HCT116 (cell line): ENCODE data around the gene FICD. TPM values are rescaled to one million over a fixed set of nuclear protein-coding genes. Genes with fewer than 3 reads are reported as not detected.

Experiments
- ATAC-seq: fragments of 200-7000 bp; cut with Tn5 transposase; 2 replicates; pipeline ENCODE4 v1.9.1; 2020; ENCODE audit warnings: mild to moderate bottlenecking, moderate library complexity
- BruUV-seq: library from RNA; stranded (reverse); fragments of 400-500 nt; replicated peaks from 2 replicates; lab custom pipeline; 2021; lab: Mats Ljungman, UMichigan
- CTCF ChIA-PET: fragments of 300-600 bp; sonication (Branson Sonifier 250); formaldehyde crosslinking; loops from one replicate; lab custom pipeline; 2021; ENCODE audit warnings: antibody characterized with exemption; lab: Charles Lee
- POLR2A ChIA-PET: fragments of 300-600, 350-600 bp; sonication (Branson Sonifier 250); formaldehyde crosslinking; loops from one replicate; lab custom pipeline; 2021; ENCODE audit warnings: antibody characterized with exemption; lab: Charles Lee
- RAD21 ChIA-PET, 2 experiments: fragments of 300-600 bp; sonication (Branson Sonifier 250); formaldehyde crosslinking; loops; one replicate each; lab custom pipeline; 2023; ENCODE audit warnings: low total read pairs in 2 of 2; ENCODE audit not compliant: uncharacterized antibody in 2 of 2, unreplicated experiment in 2 of 2, low non-redundant PET in 1 of 2; lab: Charles Lee
- DNase-seq: peaks from one replicate; pipeline ENCODE4 v3.0.0-alpha.2; 2010; ENCODE audit warnings: low read depth, low spot score
- H2AFZ ChIP-seq: fragments of 200-600 bp; shearing (Covaris generic), sonication (generic); 2 replicates; pipeline ENCODE4 v1.6.1; 2017; ENCODE audit warnings: low read depth, mixed run types, mixed read lengths, antibody characterized with exemption, low read length; ENCODE audit not compliant: poor library complexity, severe bottlenecking
- H3K27ac ChIP-seq: 2 replicates; pipeline ENCODE4 v1.5.1; 2012; ENCODE audit warnings: low read depth, low read length
- H3K27me3 ChIP-seq: fragments of 200-600 bp; sonication (generic); 2 replicates; pipeline ENCODE4 v1.6.1; 2016; ENCODE audit warnings: mixed run types, low read length, mixed read lengths; ENCODE audit not compliant: insufficient read depth
- H3K36me3 ChIP-seq, 2 experiments: fragments of 200-500 bp in 1 of 2; fragments of 200-600 bp in 1 of 2; sonication (Bioruptor generic) in 1 of 2; sonication (generic) in 1 of 2; 2 replicates each; pipeline versions ENCODE4 v1.5.1 to v1.6.1; 2014 to 2016; ENCODE audit warnings: low read length in 2 of 2, inconsistent platforms in 1 of 2, mixed read lengths in 1 of 2, mixed run types in 1 of 2; ENCODE audit not compliant: insufficient read depth in 2 of 2, control insufficient read depth in 1 of 2
- H3K4me1 ChIP-seq, 2 experiments: fragments of 200-600 bp in 1 of 2; sonication (generic) in 1 of 2; 2 replicates each; pipeline versions ENCODE4 v1.5.1 to v1.6.1; 2012 to 2017; ENCODE audit warnings: low read length in 2 of 2, inconsistent platforms in 1 of 2, mild to moderate bottlenecking in 1 of 2, mixed read lengths in 1 of 2, mixed run types in 1 of 2, moderate library complexity in 1 of 2; ENCODE audit not compliant: insufficient read depth in 2 of 2, control insufficient read depth in 1 of 2
- H3K4me2 ChIP-seq: fragments of 200-600 bp; sonication (generic); 2 replicates; pipeline ENCODE4 v1.6.1; 2017; ENCODE audit warnings: mixed run types, low read length, mixed read lengths
- H3K4me3 ChIP-seq, 2 experiments: fragments of 200-600 bp in 1 of 2; sonication (generic) in 1 of 2; replicated peaks in 1 of 2; 2 replicates each; pipeline ENCODE4 v1.5.1; 2011 to 2016; ENCODE audit warnings: low read length in 2 of 2, control low read depth in 1 of 2, low read depth in 1 of 2, mild to moderate bottlenecking in 1 of 2, mixed read lengths in 1 of 2, mixed run types in 1 of 2
- H3K79me2 ChIP-seq: fragments of 200-600 bp; sonication (generic); 2 replicates; pipeline ENCODE4 v1.6.1; 2017; ENCODE audit warnings: mild to moderate bottlenecking, mixed run types, low read length, moderate library complexity, mixed read lengths; ENCODE audit not compliant: insufficient read depth
- H3K9ac ChIP-seq: fragments of 200-600 bp; sonication (generic); 2 replicates; pipeline ENCODE4 v1.6.1; 2016; ENCODE audit warnings: low read length, mixed read lengths
- H3K9me2 ChIP-seq: fragments of 200-600 bp; sonication (generic), shearing (Covaris generic); 2 replicates; pipeline ENCODE4 v1.6.1; 2017; ENCODE audit warnings: mixed run types, mild to moderate bottlenecking, moderate library complexity; ENCODE audit not compliant: insufficient read depth
- H3K9me3 ChIP-seq, 2 experiments: fragments of 200-500 bp in 1 of 2; fragments of 200-600 bp in 1 of 2; sonication (Bioruptor generic) in 1 of 2; sonication (generic) in 1 of 2; 2 replicates each; pipeline ENCODE4 v1.6.1; 2014 to 2017; ENCODE audit warnings: low read length in 2 of 2, mixed read lengths in 2 of 2, inconsistent platforms in 1 of 2, low read depth in 1 of 2, mild to moderate bottlenecking in 1 of 2, mixed run types in 1 of 2, moderate library complexity in 1 of 2; ENCODE audit not compliant: control insufficient read depth in 1 of 2, insufficient read depth in 1 of 2
- H4K20me1 ChIP-seq: fragments of 200-600 bp; sonication (generic), shearing (Covaris generic); 2 replicates; pipeline ENCODE4 v1.6.1; 2017; ENCODE audit warnings: mixed run types, mild to moderate bottlenecking, moderate library complexity; ENCODE audit not compliant: insufficient read depth
- CBX3 ChIP-seq: IDR thresholded peaks from 2 replicates; pipeline ENCODE4 v1.6.1; 2012; ENCODE audit warnings: low read depth
- CEBPB ChIP-seq: IDR thresholded peaks from 2 replicates; pipeline ENCODE4 v1.6.1; 2012; ENCODE audit warnings: low read depth
- CTCF ChIP-seq, 3 experiments: fragments of 200-600 bp in 1 of 3; sonication (generic) in 1 of 3; IDR thresholded peaks in 2 of 3; conservative IDR thresholded peaks in 1 of 3; 2 replicates each; pipeline ENCODE4 v1.5.1; 2012 to 2017; ENCODE audit warnings: low read depth in 2 of 3, low read length in 2 of 3, antibody characterized with exemption in 1 of 3, borderline replicate concordance in 1 of 3, control low read depth in 1 of 3, mild to moderate bottlenecking in 1 of 3, mixed read lengths in 1 of 3, mixed run types in 1 of 3, moderate library complexity in 1 of 3; ENCODE audit not compliant: insufficient read depth in 1 of 3
- EGR1 ChIP-seq: IDR thresholded peaks from 2 replicates; pipeline ENCODE4 v1.6.1; 2012; ENCODE audit warnings: low read depth
- ELF1 ChIP-seq: IDR thresholded peaks from 2 replicates; pipeline ENCODE4 v1.6.1; 2012; ENCODE audit warnings: low read depth, borderline replicate concordance
- EZH2phosphoT487 ChIP-seq: fragments of 200-600 bp; IDR thresholded peaks from 2 replicates; pipeline ENCODE4 v1.6.1; 2018; ENCODE audit warnings: antibody characterized with exemption, borderline replicate concordance
- FOSL1 ChIP-seq: IDR thresholded peaks from 2 replicates; pipeline ENCODE4 v1.6.1; 2012; ENCODE audit warnings: low read depth
- POLR2A ChIP-seq: IDR thresholded peaks from 2 replicates; pipeline ENCODE4 v1.7.0; 2011; ENCODE audit warnings: borderline replicate concordance; ENCODE audit not compliant: insufficient read depth, insufficient read length; ENCODE audit errors: extremely low read depth
- RAD21 ChIP-seq: IDR thresholded peaks from 2 replicates; pipeline ENCODE4 v1.6.1; 2012; ENCODE audit warnings: low read depth, mild to moderate bottlenecking
- REST ChIP-seq: IDR thresholded peaks from 2 replicates; pipeline ENCODE4 v1.6.1; 2012; ENCODE audit warnings: low read depth
- SIN3A ChIP-seq: IDR thresholded peaks from 2 replicates; pipeline ENCODE4 v1.6.1; 2012; ENCODE audit warnings: low read depth
- TCF7L2 ChIP-seq: IDR thresholded peaks from 2 replicates; pipeline ENCODE4 v1.7.0; 2011; ENCODE audit warnings: borderline replicate concordance, inconsistent platforms; ENCODE audit not compliant: insufficient read depth, insufficient read length; ENCODE audit errors: extremely low read depth
- YY1 ChIP-seq: IDR thresholded peaks from 2 replicates; pipeline ENCODE4 v1.6.1; 2011; ENCODE audit warnings: low read length, low read depth, moderate library complexity, mild to moderate bottlenecking; ENCODE audit not compliant: insufficient replicate concordance; ENCODE audit errors: extremely low read depth
- ZFX ChIP-seq: fragments of 450-650 bp; IDR thresholded peaks from 2 replicates; pipeline ENCODE4 v1.6.1; 2017
- intact Hi-C: fragments of 100-400 bp; cut with micrococcal nuclease; formaldehyde crosslinking; loops from 2 replicates; pipeline ENCODE4 v1.10.0; 2022
- total RNA-seq: library from RNA; stranded (reverse); gene quantifications from one replicate; pipeline ENCODE4 v1.2.1, GENCODE V29; 2021; ENCODE audit not compliant: unreplicated experiment
- TF ChIP-seq, protein P1 (sequence below): IDR thresholded peaks from 2 replicates; pipeline ENCODE4 v1.6.1; 2012

FICD gene
- total RNA-seq, 1 experiment from 2014 or later = 5.1 TPM

GRCh38 chr12:108516511-108517275, 1.6 kb downstream of the FICD start:
- CTCF ChIA-PET = no interaction called here
- TF ChIP-seq, protein P1, sequence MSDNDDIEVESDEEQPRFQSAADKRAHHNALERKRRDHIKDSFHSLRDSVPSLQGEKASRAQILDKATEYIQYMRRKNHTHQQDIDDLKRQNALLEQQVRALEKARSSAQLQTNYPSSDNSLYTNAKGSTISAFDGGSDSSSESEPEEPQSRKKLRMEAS = 0 out of 2 replicates have a peak, but pooled peaks have one; percentile 18
- TF ChIP-seq EGR1 (no peak), RAD21 (no peak; the same call in 1 of the 2 replicates), SIN3A (no peak), CTCF (IDR thresholded peaks at IDR 0.05 in 2 of 3, conservative IDR thresholded peaks at IDR 0.05 in 1 of 3; ENCODE audit: borderline replicate concordance in 1 of 3, insufficient read depth in 1 of 3, low read depth in 2 of 3, low read length in 2 of 3) (peak in 1 of 3 experiments; percentile 34; a peak in 2 of 6 replicates), CBX3 (no peak), CEBPB (no peak), POLR2A (no peak), ELF1 (no peak), REST (no peak), FOSL1 (no peak), ZFX (no peak), YY1 (no peak), TCF7L2 (no peak), EZH2phosphoT487 (no peak)
- POLR2A ChIA-PET = no interaction called here

More at GRCh38 chr12:108516511-108517275, 1.6 kb downstream of the FICD start:
- Histone ChIP-seq H3K4me2 (peak overlapping the region; percentile 98), H3K27me3 (no peaks in the 10 kb centered on the region), H3K4me1 (peaks cover 3 to 19% of the 10 kb centered on the region in 2 experiments; a peak in 2 of 4 replicates), H3K9me3 (no peaks in the 10 kb centered on the region), H3K4me3 (peak overlapping the region in 1 of 2 experiments; percentile 89; a peak in 1 of 4 replicates), H2AFZ (no peak overlapping the region), H3K36me3 (peaks cover 15 to 17% of the 10 kb centered on the region in 2 experiments; a peak in 3 of 4 replicates), H4K20me1 (no peaks in the 10 kb centered on the region), H3K9me2 (no peaks in the 10 kb centered on the region), H3K27ac (no peak overlapping the region), H3K79me2 (no peaks in the 10 kb centered on the region), H3K9ac (no peak overlapping the region)
- no peak for ATAC-seq
- intact Hi-C loops = no loop called here
- RAD21 ChIA-PET = no interaction called here
- DNase-seq = no peak
- no TSS peak for BruUV-seq
